ENCODE results near the gene METTL1.

GRCh38 chr12:57756406-57757341 is 15.2 kb downstream of the METTL1 start:
- no peak for TF ChIP-seq POLR2A (IDR thresholded peaks at IDR 0.05; ENCODE audit: extremely low read depth, insufficient read length)
- TF ChIP-seq MYC (IDR thresholded peaks at IDR 0.05; ENCODE audit: low read depth, low read length), result no peak
- TF ChIP-seq CTCF (IDR thresholded peaks at IDR 0.05; ENCODE audit: low read depth, low read length), result peak; percentile 93
